T-helper 1 cell treated with Interleukin-12 subunit alpha and Interleukin-12 subunit beta and Interleukin-4 antibody, amounts not matched to agents 30 ng/mL and 1 ng/mL, for 36 hours (primary cell): Measurements from ENCODE around the gene SYT13. TPM values are rescaled to one million over a fixed set of nuclear protein-coding genes. Genes with fewer than 3 reads are reported as not detected.

ENCODE experiments used
- intact Hi-C: fragments of 100-400 bp; cut with micrococcal nuclease; formaldehyde crosslinking; loops from one replicate; pipeline ENCODE4 v1.15.1; 2024
- total RNA-seq: library from RNA; stranded (reverse); gene quantifications from 2 replicates; pipeline ENCODE4 v1.2.3, GENCODE V29; 2022

Gene SYT13
- total RNA-seq, 1 donor from 2014 or later, result not detected

GRCh38 chr11:45225277-45225676 is 60.9 kb downstream of the SYT13 start:
- intact Hi-C loops, result no loop called here

- intact Hi-C loops, result no loop called here
Measured at GRCh38 chr11:45224766-45225165, 61.4 kb downstream of the SYT13 start.

- intact Hi-C loops, result no loop called here
Measured at GRCh38 chr11:45223496-45223895, 62.6 kb downstream of the SYT13 start.

- intact Hi-C loops, result no loop called here
Measured at GRCh38 chr11:45219411-45219810, 66.7 kb downstream of the SYT13 start.

GRCh38 chr11:45218705-45219104 is 67.4 kb downstream of the SYT13 start:
- intact Hi-C loops, result no loop called here

- intact Hi-C loops, result no loop called here
Measured at GRCh38 chr11:45217991-45218390, 68.2 kb downstream of the SYT13 start.

GRCh38 chr11:45216901-45217300 is 69.2 kb downstream of the SYT13 start:
- intact Hi-C loops, result no loop called here

- intact Hi-C loops, result no loop called here
Measured at GRCh38 chr11:45216031-45216430, 70.1 kb downstream of the SYT13 start.

- intact Hi-C loops, result no loop called here
Measured at GRCh38 chr11:45215098-45215865, 70.9 kb downstream of the SYT13 start.

GRCh38 chr11:45213717-45214116 is 72.4 kb downstream of the SYT13 start:
- intact Hi-C loops, result no loop called here

GRCh38 chr11:45213316-45213665 is 72.8 kb downstream of the SYT13 start:
- intact Hi-C loops, result no loop called here

GRCh38 chr11:45212566-45213315 is 73.4 kb downstream of the SYT13 start:
- intact Hi-C loops, result no loop called here

- intact Hi-C loops, result no loop called here
Measured at GRCh38 chr11:45211732-45212131, 74.4 kb downstream of the SYT13 start.

GRCh38 chr11:45210846-45211245 is 75.3 kb downstream of the SYT13 start:
- intact Hi-C loops, result no loop called here

GRCh38 chr11:45209891-45210699 is 76.0 kb downstream of the SYT13 start:
- intact Hi-C loops, result no loop called here

GRCh38 chr11:45209000-45209879 is 76.9 kb downstream of the SYT13 start:
- intact Hi-C loops, result no loop called here

GRCh38 chr11:45208135-45208534 is 78.0 kb downstream of the SYT13 start:
- intact Hi-C loops, result no loop called here

- intact Hi-C loops, result no loop called here
Measured at GRCh38 chr11:45205978-45206377, 80.2 kb downstream of the SYT13 start.

- intact Hi-C loops, result no loop called here
Measured at GRCh38 chr11:45204761-45205160, 81.4 kb downstream of the SYT13 start.

- intact Hi-C loops, result no loop called here
Measured at GRCh38 chr11:45193695-45194094, 92.4 kb downstream of the SYT13 start.
